GM12864 (cell line): Measurements from ENCODE around the gene EQTN.
A peak's percentile ranks its signal among the peaks of the same experiment; 100 is the strongest.

ENCODE experiments used
- DNase-seq: peaks from one replicate; pipeline ENCODE4 v3.0.0-alpha.2; 2011; ENCODE audit warnings: low read depth
- H3K4me3 ChIP-seq: 2 replicates; pipeline ENCODE4 v1.5.1; 2011; ENCODE audit warnings: mild to moderate bottlenecking, low read depth, low read length, control low read depth
- TF ChIP-seq, protein P1 (sequence below): IDR thresholded peaks from 2 replicates; pipeline ENCODE4 v1.5.1; 2011; ENCODE audit warnings: low read depth, mild to moderate bottlenecking, moderate library complexity, low read length, control low read depth, inconsistent platforms; ENCODE audit errors: missing control alignments

The EQTN gene

DNA sequence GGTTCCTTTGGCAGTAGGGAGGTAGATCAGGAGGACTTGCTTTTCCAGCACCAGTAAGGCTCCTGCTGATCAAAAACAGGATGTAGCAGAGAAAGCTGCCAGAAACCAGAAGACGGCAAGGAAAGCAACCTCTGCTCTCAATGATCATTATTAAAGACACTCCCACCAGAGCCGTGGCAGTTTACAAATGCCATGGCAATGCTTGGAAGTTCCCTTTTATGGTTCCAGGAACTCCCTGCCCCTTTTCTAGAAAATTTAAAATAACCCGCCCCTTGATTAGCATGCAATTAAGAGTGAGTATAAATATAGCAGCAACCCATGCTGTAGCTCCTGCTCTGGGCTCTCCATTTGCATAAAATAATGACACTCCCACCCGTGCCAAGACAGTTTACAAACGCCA lies 16.1 kb downstream of the EQTN start:
- no peak overlapping the region for H3K4me3 ChIP-seq
- DNase-seq, result no peak
- TF ChIP-seq, protein P1, sequence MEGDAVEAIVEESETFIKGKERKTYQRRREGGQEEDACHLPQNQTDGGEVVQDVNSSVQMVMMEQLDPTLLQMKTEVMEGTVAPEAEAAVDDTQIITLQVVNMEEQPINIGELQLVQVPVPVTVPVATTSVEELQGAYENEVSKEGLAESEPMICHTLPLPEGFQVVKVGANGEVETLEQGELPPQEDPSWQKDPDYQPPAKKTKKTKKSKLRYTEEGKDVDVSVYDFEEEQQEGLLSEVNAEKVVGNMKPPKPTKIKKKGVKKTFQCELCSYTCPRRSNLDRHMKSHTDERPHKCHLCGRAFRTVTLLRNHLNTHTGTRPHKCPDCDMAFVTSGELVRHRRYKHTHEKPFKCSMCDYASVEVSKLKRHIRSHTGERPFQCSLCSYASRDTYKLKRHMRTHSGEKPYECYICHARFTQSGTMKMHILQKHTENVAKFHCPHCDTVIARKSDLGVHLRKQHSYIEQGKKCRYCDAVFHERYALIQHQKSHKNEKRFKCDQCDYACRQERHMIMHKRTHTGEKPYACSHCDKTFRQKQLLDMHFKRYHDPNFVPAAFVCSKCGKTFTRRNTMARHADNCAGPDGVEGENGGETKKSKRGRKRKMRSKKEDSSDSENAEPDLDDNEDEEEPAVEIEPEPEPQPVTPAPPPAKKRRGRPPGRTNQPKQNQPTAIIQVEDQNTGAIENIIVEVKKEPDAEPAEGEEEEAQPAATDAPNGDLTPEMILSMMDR, result no peak

DNA sequence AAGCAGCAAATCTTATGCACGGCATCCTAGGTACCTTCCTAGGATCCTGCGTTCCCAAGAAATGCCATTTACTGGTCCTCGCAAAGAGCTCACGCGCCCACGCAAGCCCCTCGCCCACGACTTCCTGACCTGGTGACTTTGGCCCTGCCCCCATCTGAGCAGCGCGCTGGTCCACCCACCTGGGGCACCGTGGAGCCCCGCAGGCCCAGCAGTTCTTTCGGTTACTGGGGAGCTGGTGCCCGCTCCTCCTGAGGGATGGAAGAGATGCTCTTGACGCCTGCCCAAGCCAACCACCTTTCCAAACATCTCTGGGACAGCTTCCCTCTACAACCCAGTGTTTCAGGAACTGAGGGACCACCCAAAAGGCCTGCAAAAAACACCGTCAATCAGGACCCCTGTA lies 16.7 kb downstream of the EQTN start:
- no peak for DNase-seq
- no peak overlapping the region for H3K4me3 ChIP-seq
- TF ChIP-seq, protein P1, result no peak

DNA sequence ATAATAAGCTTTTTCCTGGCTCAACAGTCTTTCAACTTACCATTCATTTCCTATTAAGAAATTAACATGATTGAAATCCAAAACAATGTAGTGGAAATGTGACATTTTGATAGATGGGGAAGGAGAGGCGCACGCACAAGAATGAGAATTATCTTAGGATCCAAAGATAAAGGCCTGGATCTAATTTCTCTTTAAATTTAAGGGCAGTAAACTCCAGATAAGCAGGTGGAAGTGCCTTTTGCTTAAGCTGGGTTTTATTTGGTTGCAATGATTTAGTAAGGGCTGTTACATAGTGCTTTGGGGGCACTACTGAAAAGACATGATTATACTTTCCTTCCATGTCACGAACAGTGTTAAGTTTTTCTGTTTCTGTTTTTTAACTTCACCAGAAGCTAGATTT lies 17.3 kb downstream of the EQTN start:
- no peak for DNase-seq
- TF ChIP-seq, protein P1, result no peak
- H3K4me3 ChIP-seq, result no peak overlapping the region

DNA sequence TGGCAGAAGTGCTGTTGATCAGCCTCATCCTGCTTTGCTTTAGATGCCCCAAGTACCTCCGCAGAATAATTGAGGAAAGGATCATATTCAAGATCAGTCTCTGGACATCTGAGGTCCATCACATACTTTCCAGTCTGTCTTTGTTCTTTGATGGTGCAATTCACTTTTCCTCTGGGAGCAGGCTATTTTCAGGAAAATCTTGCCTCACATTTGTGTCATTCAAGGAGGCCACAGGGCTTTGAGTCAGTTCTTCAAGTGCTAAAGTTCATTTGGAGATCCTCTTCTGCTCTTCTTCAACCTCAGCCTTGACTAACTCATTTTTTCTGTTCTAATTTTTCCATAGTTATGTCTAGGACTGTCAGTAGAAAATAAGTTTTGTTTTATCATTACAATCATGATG lies 18.6 kb downstream of the EQTN start:
- no peak for DNase-seq
- TF ChIP-seq, protein P1, result no peak
- H3K4me3 ChIP-seq, result no peak overlapping the region

DNA sequence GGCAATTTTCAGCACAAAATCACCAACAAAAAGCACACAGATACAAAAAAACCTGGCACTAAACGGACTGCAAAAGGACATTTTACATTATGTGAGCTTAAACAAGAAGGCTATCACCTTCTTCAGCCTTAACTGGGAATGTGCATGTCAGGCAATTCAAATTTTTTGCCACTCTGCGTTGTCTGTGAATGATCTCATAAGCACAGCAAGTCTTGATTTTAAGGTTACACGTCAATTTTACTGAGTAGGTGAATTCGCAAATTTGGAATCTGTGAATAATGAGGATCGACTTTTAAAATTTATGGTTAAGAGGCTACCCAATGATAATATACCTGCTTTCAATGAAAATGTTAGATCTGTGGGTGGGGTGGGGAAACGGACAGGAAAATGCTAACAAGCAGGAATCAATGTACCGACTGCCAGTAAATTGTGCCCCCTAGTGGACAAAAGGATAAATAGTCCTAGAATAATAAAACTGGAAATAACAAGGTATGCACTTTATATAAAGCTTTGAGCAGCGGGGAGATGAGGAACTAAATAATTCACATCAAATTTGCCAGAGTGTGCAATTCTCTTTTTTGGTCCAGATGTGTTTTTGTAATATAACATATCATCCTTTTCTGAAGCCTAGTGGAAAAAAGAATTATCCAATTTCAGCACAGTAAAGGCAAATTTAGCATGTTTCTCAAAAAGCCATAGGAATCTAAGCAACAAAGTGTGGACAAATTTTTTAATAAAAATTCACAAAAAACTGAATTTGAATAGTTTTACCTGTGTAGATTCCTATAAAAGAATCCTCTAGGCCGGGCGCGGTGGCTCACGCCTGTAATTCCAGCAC lies 20.5 kb downstream of the EQTN start:
- no peak for DNase-seq
- TF ChIP-seq, protein P1, result peak; percentile 64
- no peak overlapping the region for H3K4me3 ChIP-seq

DNA sequence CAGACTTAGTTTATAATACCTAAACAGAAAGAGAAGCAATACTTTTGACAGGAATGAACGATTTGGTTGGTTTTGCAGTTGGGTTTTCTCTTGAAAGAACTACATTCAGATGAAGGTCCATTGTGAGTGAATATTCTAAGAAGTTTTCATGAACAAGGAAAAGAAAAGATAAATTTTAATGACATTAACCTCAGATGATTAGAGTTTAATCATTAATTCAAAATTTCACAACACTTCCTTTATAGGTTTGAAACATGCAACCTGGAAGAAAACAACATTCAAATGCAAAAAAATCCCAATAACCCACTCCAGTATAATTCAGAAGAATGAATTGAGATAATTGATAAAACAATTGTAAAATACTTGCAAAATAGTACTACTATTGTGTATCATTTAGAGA lies 23.8 kb downstream of the EQTN start:
- no peak for DNase-seq
- no peak overlapping the region for H3K4me3 ChIP-seq
- TF ChIP-seq, protein P1, result no peak

DNA sequence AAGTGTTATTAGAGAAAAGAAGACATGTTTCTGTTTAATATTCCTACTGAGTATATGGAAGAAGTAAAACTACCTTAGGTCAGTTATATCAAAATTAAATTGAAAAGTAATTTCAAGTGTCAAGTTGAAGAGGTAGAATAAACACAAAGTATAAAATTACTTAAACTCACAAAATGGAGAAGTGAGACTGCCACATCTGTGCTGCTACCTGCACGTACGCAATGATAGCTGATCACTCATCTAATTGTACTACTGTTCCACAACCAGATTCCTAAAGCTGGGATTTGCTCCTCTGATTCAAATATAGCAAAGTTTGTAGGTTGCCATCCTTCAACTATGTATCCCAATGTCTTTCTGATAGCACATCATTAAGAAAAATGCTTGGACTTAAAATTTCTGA lies 24.8 kb downstream of the EQTN start:
- H3K4me3 ChIP-seq, result no peak overlapping the region
- DNase-seq, result no peak
- TF ChIP-seq, protein P1, result no peak
